Activated CD8-positive, alpha-beta T cell treated with anti-CD3 and anti-CD28 coated beads, Interleukin-2, amount 10 ng/mL, durations not matched to agents 7 days and 5 days (primary cell): Measurements from ENCODE around the gene BPI. TPM values are rescaled to one million over a fixed set of nuclear protein-coding genes. Genes with fewer than 3 reads are reported as not detected.
"Not testable (repeated sequence)": the region's sequence is repeated elsewhere in the genome, so short reads cannot be mapped to it uniquely, and the experiment has no call there.

Experiments used
- ATAC-seq: fragments of 150-1000 bp; cut with Tn5 transposase; one replicate; pipeline ENCODE4 v1.10.0; 2021; ENCODE audit warnings: moderate library complexity
- CTCF ChIA-PET: fragments of 350-600 bp; sonication (Branson Sonifier 250); formaldehyde crosslinking; loops from one replicate; lab custom pipeline; 2021; ENCODE audit warnings: antibody characterized with exemption; lab: Charles Lee
- POLR2A ChIA-PET: fragments of 350-600 bp; sonication (Branson Sonifier 250); formaldehyde crosslinking; loops from one replicate; lab custom pipeline; 2021; ENCODE audit warnings: antibody characterized with exemption; lab: Charles Lee
- DNase-seq: peaks from one replicate; pipeline ENCODE4 v3.0.0-alpha.2; 2020
- H3K27ac Mint-ChIP-seq: one replicate; pipeline ENCODE4 v1.8.0; 2021; ENCODE audit warnings: mild to moderate bottlenecking, mixed read lengths
- H3K27me3 Mint-ChIP-seq: one replicate; pipeline ENCODE4 v1.8.0; 2021; ENCODE audit warnings: low read depth, mixed read lengths
- H3K36me3 Mint-ChIP-seq: one replicate; pipeline ENCODE4 v1.8.0; 2021; ENCODE audit warnings: low read depth, mixed read lengths
- H3K4me1 Mint-ChIP-seq: one replicate; pipeline ENCODE4 v1.8.0; 2021; ENCODE audit warnings: low read depth, mixed read lengths
- H3K4me3 Mint-ChIP-seq: one replicate; pipeline ENCODE4 v1.8.0; 2021; ENCODE audit warnings: mild to moderate bottlenecking, mixed read lengths
- H3K9me3 Mint-ChIP-seq: one replicate; pipeline ENCODE4 v1.8.0; 2022; ENCODE audit warnings: mixed read lengths; ENCODE audit not compliant: insufficient read depth
- total RNA-seq, 2 experiments: library from RNA; stranded (reverse); gene quantifications; one replicate each; pipeline ENCODE4 v1.2.3, GENCODE V29; 2021

The BPI gene
- total RNA-seq, 2 experiments from 2014 or later = not detected

GRCh38 chr20:38281176-38281915 is 22.6 kb upstream of the BPI start:
- H3K9me3 Mint-ChIP-seq, H3K27me3 Mint-ChIP-seq, POLR2A ChIA-PET, H3K27ac Mint-ChIP-seq, H3K36me3 Mint-ChIP-seq, DNase-seq, ATAC-seq, H3K4me3 Mint-ChIP-seq, H3K4me1 Mint-ChIP-seq, CTCF ChIA-PET: not testable (repeated sequence)

GRCh38 chr20:38283236-38283635 is 20.7 kb upstream of the BPI start:
- H3K9me3 Mint-ChIP-seq = no peaks in the 10 kb centered on the region
- no peak overlapping the region for H3K4me3 Mint-ChIP-seq
- DNase-seq (no peak), ATAC-seq (no peak)
- H3K27ac Mint-ChIP-seq = no peak overlapping the region
- H3K36me3 Mint-ChIP-seq = no peaks in the 10 kb centered on the region
- POLR2A ChIA-PET = no interaction called here
- H3K4me1 Mint-ChIP-seq = no peaks in the 10 kb centered on the region
- CTCF ChIA-PET = no interaction called here
- H3K27me3 Mint-ChIP-seq = peaks cover 14% of the 10 kb centered on the region

- POLR2A ChIA-PET, ATAC-seq, CTCF ChIA-PET, H3K9me3 Mint-ChIP-seq, H3K36me3 Mint-ChIP-seq, DNase-seq, H3K4me1 Mint-ChIP-seq, H3K4me3 Mint-ChIP-seq, H3K27ac Mint-ChIP-seq: not testable (repeated sequence)
- H3K27me3 Mint-ChIP-seq = peaks cover 14% of the 10 kb centered on the region
Observed at GRCh38 chr20:38284066-38284650, 19.8 kb upstream of the BPI start.

GRCh38 chr20:38284893-38285444 is 19.0 kb upstream of the BPI start:
- no peak for ATAC-seq

GRCh38 chr20:38286586-38287531 is 17.1 kb upstream of the BPI start:
- H3K4me1 Mint-ChIP-seq = no peaks in the 10 kb centered on the region
- H3K36me3 Mint-ChIP-seq = no peaks in the 10 kb centered on the region
- H3K27ac Mint-ChIP-seq = no peak overlapping the region
- H3K27me3 Mint-ChIP-seq = peaks cover 25% of the 10 kb centered on the region
- DNase-seq (no peak), ATAC-seq (no peak)
- H3K9me3 Mint-ChIP-seq = no peaks in the 10 kb centered on the region
- ChIA-PET POLR2A (no interaction called here), CTCF (no interaction called here)
- no peak overlapping the region for H3K4me3 Mint-ChIP-seq

More at GRCh38 chr20:38284893-38285444, 19.0 kb upstream of the BPI start:
- no peak overlapping the region for H3K4me3 Mint-ChIP-seq
- no peak for DNase-seq
- H3K9me3 Mint-ChIP-seq = no peaks in the 10 kb centered on the region
- no peaks in the 10 kb centered on the region for H3K4me1 Mint-ChIP-seq
- no peak overlapping the region for H3K27ac Mint-ChIP-seq
- ChIA-PET CTCF (no interaction called here), POLR2A (no interaction called here)
- peaks cover 14% of the 10 kb centered on the region for H3K27me3 Mint-ChIP-seq
- no peaks in the 10 kb centered on the region for H3K36me3 Mint-ChIP-seq

- DNase-seq = no peak
- CTCF ChIA-PET = no interaction called here
- Mint-ChIP-seq H3K27me3 (peaks cover 21% of the 10 kb centered on the region), H3K36me3 (no peaks in the 10 kb centered on the region), H3K4me3 (no peak overlapping the region), H3K27ac (no peak overlapping the region), H3K4me1 (no peaks in the 10 kb centered on the region), H3K9me3 (no peaks in the 10 kb centered on the region)
- POLR2A ChIA-PET = no interaction called here
- ATAC-seq = no peak
Observed at GRCh38 chr20:38290829-38291814, 12.8 kb upstream of the BPI start.

- CTCF ChIA-PET = no interaction called here
- Mint-ChIP-seq H3K9me3 (no peaks in the 10 kb centered on the region), H3K4me3 (no peak overlapping the region), H3K27ac (no peak overlapping the region), H3K27me3 (peaks cover 15% of the 10 kb centered on the region), H3K36me3 (no peaks in the 10 kb centered on the region), H3K4me1 (no peaks in the 10 kb centered on the region)
- POLR2A ChIA-PET = no interaction called here
- ATAC-seq = no peak
- DNase-seq = no peak
Observed at GRCh38 chr20:38291966-38292365, 12.0 kb upstream of the BPI start.

- peaks cover 12% of the 10 kb centered on the region for H3K27me3 Mint-ChIP-seq
Observed at GRCh38 chr20:38293491-38294065, 10.4 kb upstream of the BPI start.

GRCh38 chr20:38294076-38294591 is 9.8 kb upstream of the BPI start:
- no peak overlapping the region for H3K4me3 Mint-ChIP-seq
- H3K27ac Mint-ChIP-seq = no peak overlapping the region
- POLR2A ChIA-PET = no interaction called here

More at GRCh38 chr20:38293491-38294065, 10.4 kb upstream of the BPI start:
- ATAC-seq (no peak), DNase-seq (no peak)
- H3K9me3 Mint-ChIP-seq = no peaks in the 10 kb centered on the region
- H3K36me3 Mint-ChIP-seq = no peaks in the 10 kb centered on the region
- ChIA-PET CTCF (no interaction called here), POLR2A (no interaction called here)
- no peak overlapping the region for H3K4me3 Mint-ChIP-seq
- no peaks in the 10 kb centered on the region for H3K4me1 Mint-ChIP-seq
- H3K27ac Mint-ChIP-seq = no peak overlapping the region

GRCh38 chr20:38295811-38296210 is 8.1 kb upstream of the BPI start:
- H3K36me3 Mint-ChIP-seq = no peaks in the 10 kb centered on the region
- ATAC-seq = no peak
- no peak overlapping the region for H3K27ac Mint-ChIP-seq
- H3K4me1 Mint-ChIP-seq = no peaks in the 10 kb centered on the region
- DNase-seq = no peak
- H3K9me3 Mint-ChIP-seq = no peaks in the 10 kb centered on the region
- H3K27me3 Mint-ChIP-seq = peaks cover 8% of the 10 kb centered on the region
- ChIA-PET POLR2A (no interaction called here), CTCF (no interaction called here)
- H3K4me3 Mint-ChIP-seq = no peak overlapping the region

More at GRCh38 chr20:38294076-38294591, 9.8 kb upstream of the BPI start:
- Mint-ChIP-seq H3K36me3 (no peaks in the 10 kb centered on the region), H3K4me1 (no peaks in the 10 kb centered on the region), H3K27me3 (peaks cover 12% of the 10 kb centered on the region), H3K9me3 (no peaks in the 10 kb centered on the region)
- ATAC-seq (no peak), DNase-seq (no peak)
- CTCF ChIA-PET = no interaction called here
